DMS114 treated with DMSO at 0.1 percent for 48 hours (cell line): ENCODE results near the gene APMAP.

Experiments
- DNase-seq: peaks from one replicate; lab custom pipeline; 2025; ENCODE audit not compliant: unreplicated experiment; lab: John Stamatoyannopoulos, UW

APMAP gene

DNA sequence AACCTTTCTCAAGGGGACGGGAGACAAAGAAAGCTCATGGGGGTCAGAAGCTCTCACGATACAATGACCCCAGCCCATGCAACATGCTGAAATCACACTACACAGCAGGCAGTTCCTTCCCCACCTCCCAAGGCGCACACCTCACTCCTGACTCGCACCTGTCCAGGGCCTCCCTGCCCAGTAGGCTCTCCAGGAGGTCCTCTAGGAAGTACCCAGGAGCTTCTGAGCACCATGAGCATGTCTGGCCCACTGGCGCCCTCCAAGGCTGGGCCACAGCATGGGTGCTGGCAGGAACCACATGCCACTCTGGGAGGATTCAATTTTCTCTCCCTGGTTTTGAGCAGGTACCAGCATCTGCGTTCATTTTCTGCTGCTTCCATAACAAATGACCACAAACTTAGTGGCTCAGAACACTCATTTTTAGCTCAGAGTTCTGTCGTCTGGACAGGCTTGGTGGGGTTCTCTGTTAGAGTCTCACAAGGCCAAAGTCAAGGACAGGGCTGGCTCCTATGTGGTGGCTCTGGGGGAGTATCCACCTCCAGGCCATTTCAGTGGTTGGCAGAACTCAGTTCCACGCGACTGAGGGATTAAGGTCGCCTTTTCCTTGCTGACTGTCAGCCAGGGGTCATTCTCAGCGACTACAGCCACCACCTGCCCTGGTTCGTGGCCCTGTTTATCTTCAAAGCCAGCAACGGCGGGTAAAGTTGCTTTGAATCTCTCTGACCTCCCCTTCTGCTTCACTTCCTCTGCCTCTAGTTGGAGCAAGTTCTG, 32.7 kb upstream of the APMAP start:
- no peak for DNase-seq

DNA sequence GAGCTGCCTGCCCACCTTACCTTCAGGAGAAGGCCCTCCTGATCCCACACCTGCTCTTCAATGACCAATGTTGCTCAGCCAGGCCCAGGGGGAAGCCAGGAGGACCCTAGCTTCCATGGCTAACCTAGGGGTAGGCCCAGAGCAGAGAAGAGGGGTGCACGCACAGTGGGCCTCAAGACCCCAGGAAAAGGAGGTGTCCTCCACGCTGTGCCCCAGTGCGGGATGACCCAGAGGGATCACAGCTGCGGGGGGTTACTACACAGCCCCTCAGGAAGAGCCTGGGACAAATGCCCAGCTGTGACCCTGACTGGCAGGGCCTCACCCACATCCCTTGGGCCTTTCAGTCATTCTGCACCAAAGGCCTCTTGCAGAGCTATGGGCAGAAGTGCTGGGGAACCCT, 31.6 kb upstream of the APMAP start:
- no peak for DNase-seq

DNA sequence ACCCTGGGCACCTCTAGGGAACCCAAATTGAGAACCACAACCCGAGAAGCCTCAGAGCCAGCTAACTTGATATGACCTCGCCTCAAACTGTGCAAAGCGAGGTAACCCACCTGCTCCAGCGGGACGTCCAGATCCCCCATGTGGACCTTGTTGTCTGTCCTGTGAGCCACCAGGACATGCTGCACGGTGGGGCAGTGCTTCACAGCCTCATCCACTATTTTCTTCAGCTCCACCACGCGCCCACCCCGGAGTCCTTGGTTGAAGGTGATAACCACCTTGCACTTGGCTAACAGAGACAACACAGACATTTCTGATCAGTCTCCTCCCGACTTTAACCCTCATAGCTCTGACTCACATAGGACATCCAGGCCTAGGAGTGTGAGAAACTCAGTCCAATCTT, 30.8 kb upstream of the APMAP start:
- DNase-seq: no peak

DNA sequence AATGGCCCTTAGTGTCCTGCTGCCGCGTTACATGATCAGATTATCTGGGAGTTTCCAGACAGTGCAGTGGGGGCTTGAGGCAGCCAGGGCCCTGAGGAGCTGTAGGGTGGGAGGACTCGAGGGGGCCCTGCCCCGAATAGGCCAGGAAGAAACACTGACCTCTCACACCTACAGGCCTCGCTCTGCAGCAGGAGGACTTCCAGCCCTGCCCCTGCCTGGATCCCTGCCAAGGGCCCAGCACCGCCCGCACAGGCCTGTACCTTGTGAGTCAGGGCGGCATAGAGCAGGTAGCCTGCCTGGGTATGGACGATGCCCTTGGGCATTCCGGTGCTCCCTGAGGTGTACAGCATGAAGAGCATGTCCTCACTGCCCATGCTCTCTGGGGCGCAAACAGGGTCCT, 30.1 kb upstream of the APMAP start:
- DNase-seq: no peak

DNA sequence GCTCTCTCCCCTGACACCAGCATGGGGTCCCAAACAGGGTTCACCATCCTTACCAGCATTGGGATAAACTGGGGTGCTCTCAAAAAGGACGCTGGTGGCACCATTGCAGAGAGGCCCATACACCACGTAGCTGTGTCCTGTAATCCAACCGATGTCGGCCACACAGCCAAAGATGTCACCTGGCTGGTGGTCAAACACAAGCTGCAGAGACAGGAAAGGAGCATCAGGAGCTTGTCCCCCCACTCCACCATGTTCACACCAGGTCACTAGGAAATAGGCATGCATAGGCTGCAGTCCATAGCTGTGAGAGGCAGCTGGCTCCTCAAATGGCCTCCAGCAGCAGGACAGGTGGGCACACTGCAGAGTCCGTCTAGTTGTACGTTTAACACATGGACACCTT, 28.8 kb upstream of the APMAP start:
- no peak for DNase-seq

DNA sequence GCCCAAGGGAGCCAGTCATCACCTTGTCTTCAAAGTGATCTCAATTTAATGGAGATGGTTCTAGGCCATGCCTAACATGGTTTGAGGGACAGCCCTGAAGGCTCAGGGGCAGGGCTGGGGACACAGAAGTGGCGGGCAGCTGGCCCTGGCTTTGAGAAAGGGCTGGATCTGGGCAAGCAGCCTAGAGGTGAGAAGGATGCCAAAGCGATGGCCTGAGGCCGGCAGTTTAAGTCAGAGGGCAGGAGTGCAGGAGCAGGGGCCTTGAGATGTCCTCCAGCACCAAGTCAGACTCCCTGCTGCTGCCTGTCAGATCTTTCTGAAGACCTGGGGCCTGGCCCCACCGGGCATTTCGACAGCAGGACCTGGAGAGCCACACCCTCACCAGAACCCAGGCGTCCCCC, 28.4 kb upstream of the APMAP start:
- DNase-seq: no peak

DNA sequence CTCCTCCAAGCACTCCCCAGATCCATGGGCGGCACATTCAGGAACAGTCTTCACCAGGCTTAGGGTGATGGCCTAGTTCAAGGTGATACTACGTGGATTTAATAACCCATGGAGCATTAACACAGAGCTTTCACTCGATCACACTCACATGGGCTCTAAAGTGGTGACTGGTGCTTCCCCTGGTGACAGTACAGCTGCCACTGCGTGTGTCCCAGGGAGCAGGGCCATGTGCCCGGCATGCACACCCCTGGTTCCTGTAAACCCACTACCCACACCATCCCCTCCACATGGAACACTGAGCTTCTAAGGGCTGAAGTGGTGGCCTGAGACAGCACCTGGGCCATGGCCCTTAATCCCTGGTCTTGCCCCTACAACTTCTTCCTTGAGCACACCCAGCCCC, 27.8 kb upstream of the APMAP start:
- no peak for DNase-seq

DNA sequence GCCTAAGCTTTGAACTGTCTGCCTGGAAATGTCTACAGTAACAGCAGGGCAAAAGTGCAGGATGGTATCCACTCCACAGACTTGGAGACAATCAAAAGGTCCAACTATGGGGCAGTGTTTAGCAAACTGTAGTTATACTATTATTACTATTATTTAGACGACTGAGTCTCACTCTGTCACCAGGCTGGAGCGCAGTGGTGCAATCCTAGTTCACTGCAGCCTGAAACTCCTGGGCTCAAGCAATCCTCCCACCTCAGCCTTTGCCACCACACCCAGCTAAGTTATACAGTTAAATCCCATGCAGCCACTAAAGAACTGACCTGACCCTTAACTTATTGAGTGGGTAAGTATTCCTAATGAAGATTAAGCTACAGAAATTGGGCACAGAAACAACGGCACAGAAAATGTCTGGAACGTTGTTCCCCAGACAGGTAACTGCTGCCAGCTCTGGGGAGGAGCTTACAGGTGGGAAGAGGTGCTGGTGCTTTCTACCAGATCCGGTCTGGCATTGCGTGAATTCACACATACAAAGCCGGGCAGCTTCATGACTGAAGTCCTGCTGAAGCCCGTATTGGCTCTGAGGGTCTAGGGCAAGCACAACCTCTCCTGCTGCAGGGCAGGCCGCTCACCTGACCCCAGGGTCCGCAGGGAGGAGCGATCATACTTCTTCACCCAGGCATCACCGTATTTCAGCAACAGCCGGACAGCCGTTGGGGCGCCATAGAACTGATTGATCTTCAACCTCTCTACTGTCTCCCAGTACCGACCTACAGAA, 27.0 kb upstream of the APMAP start:
- no peak for DNase-seq

DNA sequence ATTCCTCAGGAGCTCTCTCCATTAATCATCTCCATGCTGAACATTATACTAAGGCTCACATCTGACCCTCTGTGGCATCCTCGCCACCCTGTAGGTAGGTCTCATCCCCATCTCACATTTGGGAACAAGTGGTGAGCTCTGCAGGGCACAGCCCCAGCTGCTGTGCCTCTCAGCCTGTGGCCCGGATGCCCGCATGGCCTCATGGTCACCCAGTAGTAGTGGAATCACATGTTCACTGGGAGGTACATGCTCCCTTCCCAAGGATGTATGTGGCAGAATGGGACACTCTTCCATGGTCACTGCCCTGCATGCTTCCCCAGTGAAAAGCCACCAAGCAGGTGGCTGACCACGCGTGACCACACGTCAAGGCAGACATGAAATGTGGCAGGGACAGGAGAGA, 26.3 kb upstream of the APMAP start:
- DNase-seq: no peak

DNA sequence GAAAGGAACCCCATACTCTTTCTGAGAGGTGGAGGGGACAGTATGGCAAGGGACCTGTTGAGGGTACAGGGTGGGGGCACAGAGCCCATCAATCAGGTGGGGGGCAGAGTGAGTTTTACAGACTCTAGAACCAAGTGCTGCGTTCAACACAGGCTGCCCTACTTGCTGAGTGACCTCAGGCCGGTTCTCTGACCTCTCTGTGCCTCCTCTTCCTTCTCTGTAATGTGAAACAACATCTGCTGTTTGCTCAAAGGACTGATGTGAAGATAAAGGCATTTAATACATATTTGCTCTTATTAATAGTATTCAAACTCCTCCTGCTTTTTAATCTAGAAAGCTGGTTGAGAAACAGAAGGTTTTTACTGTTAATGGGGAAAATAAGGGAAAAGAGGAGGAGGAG, 25.9 kb upstream of the APMAP start:
- DNase-seq: no peak

DNA sequence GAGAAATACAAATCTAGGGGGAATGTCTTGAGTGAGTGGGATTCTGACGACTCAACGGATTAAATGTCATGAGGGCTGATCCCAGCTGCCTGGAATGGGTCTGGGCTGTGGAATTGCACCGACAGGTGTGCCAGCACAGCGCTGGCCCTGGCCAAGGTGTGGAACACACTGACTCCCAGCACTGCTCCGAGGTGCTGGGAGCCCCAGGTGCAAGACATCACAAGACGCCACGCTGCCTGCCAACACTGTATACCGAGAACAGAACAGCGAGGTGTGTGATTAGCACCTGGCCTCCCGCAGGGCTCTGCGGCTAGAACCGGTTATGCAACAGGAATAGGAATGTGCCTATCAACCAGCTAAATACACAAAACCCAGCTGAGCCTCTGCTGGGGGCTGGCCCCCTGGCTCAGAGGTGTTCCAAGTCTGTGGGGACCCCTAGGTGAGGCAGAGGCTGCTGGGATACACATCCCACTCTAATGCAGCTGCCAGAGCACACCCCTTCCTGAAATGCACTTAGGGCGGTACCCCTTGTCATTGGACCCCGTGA, 24.8 kb upstream of the APMAP start:
- no peak for DNase-seq

DNA sequence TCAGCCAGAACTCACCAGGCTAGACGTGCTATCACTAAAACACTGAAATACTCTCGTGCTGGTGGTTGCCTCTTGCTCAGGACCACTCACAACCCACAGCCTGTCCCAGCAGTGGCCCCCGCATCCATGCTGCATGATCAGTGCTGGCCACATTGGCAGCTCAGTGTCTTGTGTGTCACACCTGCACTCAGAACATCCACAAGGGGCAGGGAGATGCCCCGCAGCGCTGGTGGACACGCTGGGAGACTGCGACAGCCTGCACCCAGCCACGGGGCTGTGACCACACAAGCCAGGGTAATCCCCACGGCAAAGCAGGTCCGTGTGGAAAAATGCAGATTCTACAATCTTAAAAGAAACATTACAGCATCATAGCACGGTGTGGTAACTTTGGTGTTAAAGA, 23.9 kb upstream of the APMAP start:
- DNase-seq: no peak

DNA sequence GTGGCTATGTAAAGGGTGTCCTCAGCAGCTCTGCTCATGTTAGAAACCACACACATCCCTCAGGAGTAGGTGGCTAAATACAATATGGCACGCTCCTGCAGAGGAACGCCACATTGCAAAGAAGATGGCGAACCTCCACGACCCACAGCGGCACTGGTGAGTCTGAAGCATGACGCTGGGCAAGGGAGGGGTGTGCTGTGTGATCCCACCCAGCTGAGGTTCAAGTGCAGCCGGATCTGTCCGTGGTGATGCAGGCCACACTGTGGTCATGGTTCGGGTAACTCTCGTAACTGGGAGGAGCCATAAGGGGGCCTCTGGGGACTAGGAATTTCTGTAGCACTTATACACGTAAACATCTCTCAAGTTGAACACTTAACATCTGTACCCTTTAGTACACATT, 23.4 kb upstream of the APMAP start:
- no peak for DNase-seq

DNA sequence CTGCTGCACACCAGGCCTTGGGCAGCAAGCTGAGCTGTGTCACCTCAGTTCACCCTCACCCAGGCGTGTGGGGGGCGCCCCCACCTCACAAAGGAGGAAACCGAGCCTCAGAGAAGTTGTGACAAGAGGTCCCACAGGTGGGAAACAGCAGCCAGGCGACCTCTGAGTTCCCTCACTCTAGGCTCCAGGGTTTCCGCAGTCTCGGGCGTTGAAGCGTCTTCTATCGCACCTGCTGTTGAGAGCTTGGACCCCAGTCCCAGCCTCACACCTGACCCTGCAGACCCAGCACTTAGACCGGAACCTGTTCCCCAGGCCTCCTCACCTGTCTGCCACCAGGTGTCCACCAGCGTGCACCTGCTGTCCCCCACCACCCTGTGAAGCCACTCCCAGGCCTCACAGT, 22.3 kb upstream of the APMAP start:
- no peak for DNase-seq

DNA sequence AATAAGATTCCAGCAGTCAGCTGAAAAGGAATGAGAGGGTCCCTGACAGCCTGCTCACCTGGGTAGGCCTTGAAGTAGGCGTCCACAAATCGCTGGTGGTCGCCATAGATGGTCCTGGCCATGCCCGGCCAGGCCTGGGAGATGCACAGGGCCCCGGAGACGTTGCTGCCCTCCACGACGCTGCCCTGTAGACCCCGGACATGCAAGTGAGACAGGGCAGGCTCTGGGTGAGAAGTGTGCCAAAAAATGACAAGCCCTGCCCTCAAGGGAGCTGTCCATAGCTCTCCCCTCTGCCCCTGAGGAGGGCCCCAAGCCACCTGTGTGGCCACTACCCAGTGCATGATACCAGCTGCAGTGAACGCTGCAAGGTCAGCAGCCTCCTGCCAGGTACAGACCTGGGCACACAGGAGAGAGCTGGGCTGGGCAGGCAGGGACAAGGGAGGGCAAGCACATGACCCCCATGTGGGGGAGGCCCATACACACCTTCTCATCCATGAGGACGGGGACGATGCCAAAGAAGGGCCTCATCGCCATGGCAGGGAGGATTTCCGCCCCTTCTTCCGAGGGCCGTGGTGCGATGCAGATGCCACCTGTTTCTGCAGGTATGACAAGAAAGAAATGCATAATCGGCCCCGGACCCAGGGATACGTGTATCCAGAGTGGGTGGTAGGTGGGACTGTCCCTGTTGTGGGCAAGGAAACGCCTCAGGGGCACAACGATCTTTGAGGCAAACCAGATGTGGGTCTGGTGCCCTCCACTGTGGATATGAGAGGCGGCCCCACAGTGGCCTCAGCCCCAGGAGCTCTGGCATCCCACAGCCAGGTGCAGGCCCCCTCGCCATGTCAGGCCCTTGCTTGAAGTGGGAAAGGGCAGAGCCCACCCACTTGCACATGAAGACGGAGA, 21.2 kb upstream of the APMAP start:
- DNase-seq: no peak

DNA sequence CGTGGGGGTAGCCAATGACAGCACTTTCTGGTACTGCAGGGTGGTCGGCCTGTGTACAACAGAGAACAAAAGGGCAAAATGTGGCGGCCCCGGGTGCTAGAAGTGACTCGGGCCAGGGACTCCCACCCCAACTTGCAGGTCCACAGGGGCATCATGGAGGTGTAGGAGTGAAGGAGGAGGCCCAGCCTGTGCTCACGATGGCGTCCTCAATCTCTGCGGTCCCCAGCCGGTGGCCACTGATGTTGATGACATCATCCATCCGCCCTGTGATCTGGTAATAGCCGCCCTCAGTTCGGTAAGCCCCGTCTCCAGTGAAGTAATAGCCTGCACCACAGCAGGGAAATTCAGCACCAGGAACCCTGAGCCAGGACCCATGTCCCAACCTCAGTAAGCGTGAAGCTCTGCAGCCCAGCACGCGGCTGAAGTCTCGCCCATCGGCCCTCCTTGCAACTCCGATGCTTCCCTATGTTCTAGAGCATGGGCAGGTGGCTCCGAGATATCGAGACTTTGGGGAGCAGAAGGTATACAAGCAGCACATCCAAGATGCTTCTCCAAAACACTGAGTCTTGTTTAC, 20.2 kb upstream of the APMAP start:
- DNase-seq: no peak

DNA sequence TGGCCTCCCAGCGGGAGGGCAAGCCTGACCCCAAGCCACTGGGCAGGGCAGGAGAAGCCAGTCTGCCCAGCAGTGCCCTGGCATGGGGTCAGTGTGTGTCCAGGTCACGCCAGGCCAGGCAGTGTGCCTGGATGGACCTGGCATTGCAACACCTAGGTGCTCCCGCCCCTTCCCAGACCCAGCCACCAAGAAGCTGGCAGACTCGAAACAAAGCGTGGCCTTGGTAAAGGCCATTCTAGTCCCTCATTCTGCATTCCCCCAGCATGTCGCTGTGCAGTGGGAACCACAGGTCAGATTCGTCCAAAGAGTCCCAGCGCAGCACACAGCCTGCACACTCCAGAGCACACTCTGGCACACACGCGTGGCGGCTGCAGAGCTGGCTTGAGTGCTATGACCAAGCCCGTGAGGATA, 19.3 kb upstream of the APMAP start:
- no peak for DNase-seq

DNA sequence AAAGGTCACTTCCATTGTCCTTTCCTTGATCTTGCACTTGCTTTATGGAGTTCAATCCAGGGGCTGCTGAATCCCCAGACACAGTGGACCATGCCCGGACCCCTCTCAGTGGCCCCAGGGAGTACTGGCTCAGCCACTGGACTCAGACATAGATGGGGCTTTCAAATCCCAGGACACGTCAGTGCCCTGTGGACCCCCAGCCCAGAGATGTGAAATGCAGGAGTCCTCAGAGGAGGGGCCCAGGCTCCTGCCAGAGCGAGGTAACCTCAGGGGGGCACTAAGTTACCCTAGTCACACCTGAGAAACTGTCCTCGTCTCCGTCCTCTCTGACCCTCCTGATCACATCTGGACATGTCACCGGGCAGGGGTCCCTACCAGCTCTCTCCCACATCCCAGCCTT, 18.7 kb upstream of the APMAP start:
- no peak for DNase-seq

DNA sequence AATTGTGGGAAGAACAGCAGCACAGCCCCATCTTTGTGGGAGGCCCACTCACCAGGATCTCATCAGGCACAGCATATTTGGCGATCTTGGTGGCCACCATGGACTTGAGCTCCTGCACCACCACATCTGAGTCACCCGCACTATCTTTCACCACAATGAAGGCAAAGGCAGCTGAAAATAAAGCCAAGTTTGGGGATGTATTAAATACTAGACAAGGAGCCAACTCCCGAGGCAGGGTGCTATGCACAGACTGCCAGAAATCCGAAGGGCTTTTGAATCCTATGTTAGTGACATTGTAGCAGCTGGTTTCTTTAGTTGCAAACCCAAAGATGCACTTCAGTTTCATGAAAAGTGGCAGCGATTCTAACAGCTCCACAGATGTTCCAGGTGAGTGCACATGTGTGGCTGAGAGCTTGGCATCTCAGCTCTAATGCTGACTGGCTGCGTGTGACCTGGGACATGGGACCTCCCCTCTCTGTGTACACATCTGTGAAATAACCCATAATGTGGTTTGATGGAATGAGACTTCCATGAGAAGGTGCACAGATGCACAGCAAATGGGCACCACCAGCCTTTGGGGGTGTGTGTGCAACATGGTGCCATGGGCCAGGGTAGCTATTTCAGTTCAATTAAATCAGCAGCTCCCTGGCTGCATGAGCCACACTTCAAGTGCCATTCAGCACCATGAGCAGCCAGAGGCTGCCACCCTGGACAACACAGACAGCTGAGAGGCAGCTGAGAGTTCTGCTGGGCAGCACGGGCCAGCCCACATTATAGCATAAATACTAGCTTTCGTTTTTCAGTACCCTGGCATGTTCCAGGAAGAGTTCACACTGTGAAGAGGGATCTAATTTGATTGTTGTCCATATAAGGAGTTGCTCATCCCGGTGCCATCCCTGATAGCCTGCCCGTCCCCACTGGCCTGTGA, 16.9 kb upstream of the APMAP start:
- no peak for DNase-seq
